A673 (cell line): ENCODE results near the gene SPACA4. TPM values are rescaled to one million over a fixed set of nuclear protein-coding genes. Genes with fewer than 3 reads are reported as not detected.

Experiments
- BruUV-seq: library from RNA; stranded (reverse); fragments of 400-500 nt; replicated peaks from 2 replicates; lab custom pipeline; 2021; lab: Mats Ljungman, UMichigan
- CTCF ChIA-PET: fragments of 300-600 bp; sonication (Branson Sonifier 250); formaldehyde crosslinking; loops from one replicate; lab custom pipeline; 2022; ENCODE audit warnings: antibody characterized with exemption; lab: Charles Lee
- POLR2A ChIA-PET: fragments of 300-600 bp; sonication (Branson Sonifier 250); formaldehyde crosslinking; loops from one replicate; lab custom pipeline; 2022; ENCODE audit warnings: antibody characterized with exemption; ENCODE audit not compliant: low non-redundant PET; lab: Charles Lee
- DNase-seq: peaks from one replicate; pipeline ENCODE4 v3.0.0-alpha.2; 2015; ENCODE audit warnings: low spot score
- H3K27ac ChIP-seq: fragments of 200-600 bp; sonication (generic); 2 replicates; pipeline ENCODE4 v1.5.1; 2016; ENCODE audit warnings: mixed run types, low read depth, mild to moderate bottlenecking, mixed read lengths, antibody characterized with exemption, low read length; ENCODE audit not compliant: poor library complexity, severe bottlenecking
- H3K27me3 ChIP-seq: fragments of 200-600 bp; sonication (generic); replicated peaks from 2 replicates; pipeline ENCODE4 v1.6.1; 2017; ENCODE audit warnings: mixed run types, low read depth, mild to moderate bottlenecking, mixed read lengths, antibody characterized with exemption, low read length; ENCODE audit not compliant: insufficient read depth, poor library complexity
- H3K36me3 ChIP-seq: fragments of 200-600 bp; sonication (generic); 2 replicates; pipeline ENCODE4 v1.6.1; 2016; ENCODE audit warnings: mixed run types, mild to moderate bottlenecking, mixed read lengths, antibody characterized with exemption, low read length; ENCODE audit not compliant: insufficient read depth, poor library complexity, severe bottlenecking
- H3K4me1 ChIP-seq: fragments of 200-600 bp; sonication (generic); 2 replicates; pipeline ENCODE4 v1.6.1; 2017; ENCODE audit warnings: mixed run types, mild to moderate bottlenecking, mixed read lengths, antibody characterized with exemption, low read length; ENCODE audit not compliant: insufficient read depth, poor library complexity, severe bottlenecking
- H3K4me3 ChIP-seq: fragments of 200-600 bp; sonication (generic); 2 replicates; pipeline ENCODE4 v1.5.1; 2016; ENCODE audit warnings: low read depth, mixed run types, mild to moderate bottlenecking, mixed read lengths, low read length; ENCODE audit not compliant: poor library complexity, severe bottlenecking
- H3K9me3 ChIP-seq: fragments of 200-600 bp; sonication (generic); 2 replicates; pipeline ENCODE4 v1.6.1; 2016; ENCODE audit warnings: mixed run types, low read depth, mild to moderate bottlenecking, mixed read lengths, antibody characterized with exemption, low read length; ENCODE audit not compliant: poor library complexity, severe bottlenecking
- EZH2 ChIP-seq: fragments of 200-600 bp; sonication (generic); IDR thresholded peaks from 2 replicates; pipeline ENCODE4 v1.6.1; 2017; ENCODE audit warnings: borderline replicate concordance, low read depth, mild to moderate bottlenecking, mixed read lengths, antibody characterized with exemption, low read length; ENCODE audit not compliant: poor library complexity, severe bottlenecking
- intact Hi-C: fragments of 100-400 bp; cut with micrococcal nuclease; formaldehyde crosslinking; loops from one replicate; pipeline ENCODE4 v1.10.0; 2022; ENCODE audit not compliant: unreplicated experiment
- total RNA-seq: library from RNA; stranded (reverse); gene quantifications from 2 replicates; pipeline ENCODE4 v1.2.3, GENCODE V29; 2021
- TF ChIP-seq, protein P1 (sequence below): fragments of 300-800, 200-600 bp; sonication (generic); conservative IDR thresholded peaks from 2 replicates; pipeline ENCODE4 v1.5.1; 2017; ENCODE audit warnings: low read depth, mild to moderate bottlenecking, antibody characterized with exemption, low read length, moderate library complexity, mixed read lengths

Gene SPACA4
- total RNA-seq, 1 experiment from 2014 or later, result not detected

DNA sequence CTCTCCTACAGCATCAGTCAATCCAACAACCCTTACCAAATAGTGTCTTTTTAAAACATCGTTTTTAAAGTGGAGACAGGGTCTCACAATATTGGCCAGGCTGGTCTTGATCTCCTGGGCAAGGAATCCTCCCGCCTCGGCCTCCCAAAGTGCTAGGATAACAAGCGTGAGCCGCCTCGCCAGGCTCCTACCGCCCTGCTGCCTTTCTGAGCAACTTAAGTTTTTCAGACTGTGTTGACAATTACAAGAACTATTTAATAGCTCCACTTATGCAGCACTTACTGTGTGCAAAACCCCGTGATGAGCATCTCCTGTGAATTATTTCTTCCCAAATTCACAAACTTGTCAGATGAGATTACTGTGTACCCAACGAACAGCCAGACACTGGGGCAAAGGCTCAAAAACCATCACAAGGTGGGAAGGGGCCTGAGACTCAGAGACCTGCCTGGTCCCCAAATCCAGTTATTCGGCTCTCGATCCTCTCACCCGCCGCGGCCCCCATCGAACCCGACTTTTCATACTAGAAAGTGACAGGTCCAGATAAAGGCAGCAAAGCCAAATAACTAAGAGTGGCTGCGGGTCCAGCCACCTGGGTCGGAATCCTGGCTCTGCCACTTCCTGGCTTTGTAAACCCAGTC lies 11.9 kb downstream of the SPACA4 start:
- no peaks in the 10 kb centered on the region for H3K9me3 ChIP-seq
- H3K27ac ChIP-seq, result peak overlapping the region; percentile 93
- TSS peak; percentile 84 for BruUV-seq
- intact Hi-C loops, result no loop called here
- CTCF ChIA-PET, result interaction anchor here (0.6 to 1.2 kb wide), 4 partner anchors 8 to 34 kb away, joined by 3 to 4 read pairs (median 3); no protein-coding TSS in a partner anchor
- H3K27me3 ChIP-seq, result no peaks in the 10 kb centered on the region
- POLR2A ChIA-PET, result interaction anchor here (0.5 to 1.6 kb wide), 5 partner anchors 9 to 186 kb away, joined by 3 to 10 read pairs (median 4); no protein-coding TSS in a partner anchor
- H3K4me3 ChIP-seq, result peak overlapping the region; percentile 89
- no peak for DNase-seq
- no peak for TF ChIP-seq EZH2
- TF ChIP-seq, protein P1, sequence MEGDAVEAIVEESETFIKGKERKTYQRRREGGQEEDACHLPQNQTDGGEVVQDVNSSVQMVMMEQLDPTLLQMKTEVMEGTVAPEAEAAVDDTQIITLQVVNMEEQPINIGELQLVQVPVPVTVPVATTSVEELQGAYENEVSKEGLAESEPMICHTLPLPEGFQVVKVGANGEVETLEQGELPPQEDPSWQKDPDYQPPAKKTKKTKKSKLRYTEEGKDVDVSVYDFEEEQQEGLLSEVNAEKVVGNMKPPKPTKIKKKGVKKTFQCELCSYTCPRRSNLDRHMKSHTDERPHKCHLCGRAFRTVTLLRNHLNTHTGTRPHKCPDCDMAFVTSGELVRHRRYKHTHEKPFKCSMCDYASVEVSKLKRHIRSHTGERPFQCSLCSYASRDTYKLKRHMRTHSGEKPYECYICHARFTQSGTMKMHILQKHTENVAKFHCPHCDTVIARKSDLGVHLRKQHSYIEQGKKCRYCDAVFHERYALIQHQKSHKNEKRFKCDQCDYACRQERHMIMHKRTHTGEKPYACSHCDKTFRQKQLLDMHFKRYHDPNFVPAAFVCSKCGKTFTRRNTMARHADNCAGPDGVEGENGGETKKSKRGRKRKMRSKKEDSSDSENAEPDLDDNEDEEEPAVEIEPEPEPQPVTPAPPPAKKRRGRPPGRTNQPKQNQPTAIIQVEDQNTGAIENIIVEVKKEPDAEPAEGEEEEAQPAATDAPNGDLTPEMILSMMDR, result no peak
- peaks cover 37% of the 10 kb centered on the region for H3K36me3 ChIP-seq
- peaks cover 23% of the 10 kb centered on the region for H3K4me1 ChIP-seq

DNA sequence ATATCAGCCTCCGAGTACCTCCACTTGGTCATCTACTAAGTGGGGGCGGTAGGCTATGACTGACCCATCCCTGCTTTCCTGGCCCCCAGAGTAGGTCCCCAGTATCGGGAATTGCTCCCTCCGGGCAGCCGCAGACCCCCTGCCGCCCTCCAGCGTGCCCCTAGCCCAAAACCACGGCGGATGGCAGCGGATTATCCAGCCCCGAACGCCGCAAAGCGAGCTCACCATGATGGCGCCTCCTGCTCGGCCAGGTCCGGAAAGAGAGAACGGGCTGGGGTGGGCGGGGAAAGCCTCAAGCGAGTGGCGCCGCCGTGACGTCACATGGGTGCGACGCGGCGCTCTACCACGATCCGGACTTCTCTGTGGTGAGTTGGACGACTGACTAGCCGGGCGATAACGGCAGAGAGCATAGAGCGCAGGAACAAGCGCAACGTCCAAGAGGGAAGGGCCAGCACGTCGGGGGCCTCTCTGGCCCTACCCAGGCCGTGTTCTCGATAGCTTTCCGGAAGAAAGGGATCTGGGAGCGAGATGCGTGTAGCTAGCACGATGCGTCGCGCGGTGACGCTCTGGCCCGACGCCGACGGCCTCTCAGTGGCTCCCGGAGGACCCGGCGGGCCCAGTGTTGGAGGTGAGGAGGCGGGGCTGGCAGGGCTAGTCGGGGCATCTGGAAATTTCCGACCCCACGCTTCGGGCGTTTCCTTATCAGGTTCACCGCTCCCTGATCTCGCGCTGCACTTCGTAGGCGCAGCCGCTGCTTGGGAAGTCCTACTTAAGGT lies 12.6 kb downstream of the SPACA4 start, which contains the start of the genes RPL18 and SPHK2:
RPL18 (minus strand) TSS at position 263 of the 776 bp plus-strand sequence; CDS start at position 228, 35 bp downstream.
SPHK2 (plus strand) TSS at position 591 of the 776 bp plus-strand sequence. CDS start 1,009 bp downstream, outside the sequence.
- BruUV-seq, result no TSS peak
- Histone ChIP-seq H3K4me1 (peaks cover 24% of the 10 kb centered on the region), H3K27me3 (no peaks in the 10 kb centered on the region), H3K9me3 (no peaks in the 10 kb centered on the region), H3K4me3 (peak within 1 kb of the TSS; percentile 89), H3K36me3 (peaks cover 37% of the 10 kb centered on the region), H3K27ac (peak within 1 kb of the TSS; percentile 93)
- intact Hi-C loops, result no loop called here
- POLR2A ChIA-PET, result interaction anchor here (0.5 to 1.6 kb wide), 6 partner anchors 8 to 398 kb away, joined by 3 to 10 read pairs (median 4); no protein-coding TSS in a partner anchor
- TF ChIP-seq, protein P1, result no peak
- no peak for TF ChIP-seq EZH2
- CTCF ChIA-PET, result interaction anchor here (0.8 to 1.0 kb wide), 2 partner anchors 9 to 11 kb away, joined by 3 to 4 read pairs; no protein-coding TSS in a partner anchor
- peak; percentile 99 for DNase-seq

DNA sequence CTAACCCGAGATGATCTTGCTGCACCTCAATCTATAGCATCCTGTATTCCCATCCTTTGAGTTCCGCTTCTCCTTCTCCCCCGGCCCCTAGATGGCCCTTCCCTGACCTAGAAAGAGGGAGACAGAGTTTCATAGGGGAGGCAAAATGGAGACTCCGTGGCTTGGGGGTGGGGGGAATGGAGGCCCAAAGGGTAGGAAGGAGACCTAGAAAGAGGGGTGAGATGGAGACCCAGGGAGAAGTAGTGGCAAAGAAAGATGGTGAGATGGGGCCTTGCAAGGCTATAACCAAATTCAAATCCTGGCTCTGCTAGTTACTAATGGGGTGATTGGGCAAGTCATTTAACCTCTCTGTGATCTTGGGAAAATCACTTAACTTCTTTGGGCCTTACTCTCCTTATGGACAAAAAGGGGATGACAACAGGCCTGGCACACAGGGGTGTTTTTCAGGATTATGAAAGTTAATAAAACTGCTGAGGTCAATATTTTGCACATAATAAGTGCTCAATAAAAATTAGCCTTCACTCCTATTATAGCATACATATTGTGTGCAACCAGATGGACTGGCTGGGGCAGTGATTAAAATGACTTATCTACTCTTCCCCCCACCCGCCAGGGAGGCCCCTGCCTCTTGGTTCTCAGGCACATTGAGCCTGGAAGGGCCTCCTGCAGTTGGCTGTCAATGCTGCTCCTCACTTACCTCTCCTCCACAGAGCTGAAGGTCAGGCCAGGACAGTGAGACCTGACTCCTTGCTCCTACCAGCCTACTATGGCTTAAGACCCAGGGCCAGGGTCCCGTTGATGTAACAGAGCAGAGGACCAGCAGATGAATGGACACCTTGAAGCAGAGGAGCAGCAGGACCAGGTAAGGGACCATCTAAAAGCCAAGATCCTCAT lies 13.4 kb downstream of the SPACA4 start:
- TSS peak; percentile 78 for BruUV-seq
- CTCF ChIA-PET, result interaction anchor here (1.0 kb wide), 1 partner anchor 12 kb away, joined by 3 read pairs; no protein-coding TSS in a partner anchor
- DNase-seq, result no peak
- Histone ChIP-seq H3K4me3 (peak overlapping the region; percentile 89), H3K4me1 (peaks cover 24% of the 10 kb centered on the region), H3K36me3 (peaks cover 32% of the 10 kb centered on the region), H3K9me3 (no peaks in the 10 kb centered on the region), H3K27ac (peak overlapping the region; percentile 93), H3K27me3 (no peaks in the 10 kb centered on the region)
- intact Hi-C loops, result no loop called here
- TF ChIP-seq, protein P1, result no peak
- TF ChIP-seq EZH2, result no peak
- POLR2A ChIA-PET, result interaction anchor here (0.6 to 1.6 kb wide), 3 partner anchors 10 to 399 kb away, joined by 3 to 10 read pairs (median 5); no protein-coding TSS in a partner anchor
